Loucy (cell line): ENCODE results near the gene GCNT2.

Experiments used
- CTCF ChIP-seq: fragments of 200-600 bp; sonication (generic); conservative IDR thresholded peaks from 2 replicates; pipeline ENCODE4 v1.5.1; 2014; ENCODE audit warnings: mild to moderate bottlenecking, antibody characterized with exemption, low read length
- EZH2phosphoT487 ChIP-seq: fragments of 200-600 bp; IDR thresholded peaks from 2 replicates; pipeline ENCODE4 v1.6.1; 2018; ENCODE audit warnings: antibody characterized with exemption, mild to moderate bottlenecking, moderate library complexity, borderline replicate concordance

- no peak for TF ChIP-seq CTCF
- no peak for TF ChIP-seq EZH2phosphoT487
Observed at GRCh38 chr6:10579803-10580202, 58.7 kb downstream of the GCNT2 start.
